ENCODE measurements around the gene NDUFV1. TPM values are rescaled to one million over a fixed set of nuclear protein-coding genes. Genes with fewer than 3 reads are reported as not detected.
"Not testable (repeated sequence)": the region's sequence is repeated elsewhere in the genome, so short reads cannot be mapped to it uniquely, and the experiment has no call there.

The NDUFV1 gene
- total and polyA plus RNA-seq, 5 donors: 375 to 462 (median 431) TPM

- DNase-seq (no peak), ATAC-seq (no peak)
- Histone ChIP-seq H3K27me3 (ENCODE audit: control insufficient read depth, insufficient read depth) (no peaks in the 10 kb centered on the region), H3K27ac (ENCODE audit: low read length) (no peak overlapping the region), H3K4me1 (ENCODE audit: control insufficient read depth, insufficient read depth, low read length) (peaks cover 2% of the 10 kb centered on the region), H3K4me3 (ENCODE audit: low read length) (no peak overlapping the region), H3K9me3 (ENCODE audit: control insufficient read depth, low read length) (no peaks in the 10 kb centered on the region)
- intact Hi-C loops (cut with DNase I): no loop called here
- WGBS: 78% methylated on average over 4 of the region's 4 CpGs
These were observed 28.4 kb downstream of the NDUFV1 start for GRCh38 chr11:67635231-67635521.

- ATAC-seq: no peak
These were observed 30.2 kb downstream of the NDUFV1 start for GRCh38 chr11:67636962-67637361.

GRCh38 chr11:67637441-67637840, 30.7 kb downstream of the NDUFV1 start:
- H3K27ac ChIP-seq (ENCODE audit: low read length); H3K4me1 ChIP-seq (ENCODE audit: control insufficient read depth, insufficient read depth, low read length); ATAC-seq; DNase-seq; H3K27me3 ChIP-seq (ENCODE audit: control insufficient read depth, insufficient read depth); H3K4me3 ChIP-seq (ENCODE audit: low read length); H3K9me3 ChIP-seq (ENCODE audit: control insufficient read depth, low read length); intact Hi-C loops (cut with DNase I): not testable (repeated sequence)
- 75% methylated on average over 3 of the region's 3 CpGs for WGBS

More at GRCh38 chr11:67636962-67637361, 30.2 kb downstream of the NDUFV1 start:
- Histone ChIP-seq H3K27me3 (ENCODE audit: control insufficient read depth, insufficient read depth) (no peaks in the 10 kb centered on the region), H3K27ac (ENCODE audit: low read length) (no peak overlapping the region), H3K9me3 (ENCODE audit: control insufficient read depth, low read length) (no peaks in the 10 kb centered on the region), H3K4me1 (ENCODE audit: control insufficient read depth, insufficient read depth, low read length) (no peaks in the 10 kb centered on the region), H3K4me3 (ENCODE audit: low read length) (no peak overlapping the region)
- intact Hi-C loops (cut with DNase I): no loop called here
- no peak for DNase-seq
- WGBS: 76% methylated on average over 6 of the region's 6 CpGs

GRCh38 chr11:67638535-67639437, 32.0 kb downstream of the NDUFV1 start:
- no peak overlapping the region for H3K4me3 ChIP-seq (ENCODE audit: low read length)
- H3K27me3 ChIP-seq (ENCODE audit: control insufficient read depth, insufficient read depth): no peaks in the 10 kb centered on the region
- 82% methylated on average over 24 of the region's 24 CpGs for WGBS
- H3K4me1 ChIP-seq (ENCODE audit: control insufficient read depth, insufficient read depth, low read length): no peaks in the 10 kb centered on the region
- intact Hi-C loops (cut with DNase I): no loop called here
- ATAC-seq (no peak), DNase-seq (peak in 1 of 3 donors; percentile 45)
- H3K9me3 ChIP-seq (ENCODE audit: control insufficient read depth, low read length): no peaks in the 10 kb centered on the region
- no peak overlapping the region for H3K27ac ChIP-seq (ENCODE audit: low read length)

- WGBS: 79% methylated on average over 18 of the region's 18 CpGs
- no peak for ATAC-seq
These were observed 32.7 kb downstream of the NDUFV1 start, which contains the start of gene TBX10 for GRCh38 chr11:67639438-67639859. TBX10 (minus strand) TSS chr11:67639763; CDS start chr11:67639472, 291 bp downstream.

GRCh38 chr11:67640021-67640757, 33.5 kb downstream of the NDUFV1 start:
- H3K9me3 ChIP-seq (ENCODE audit: control insufficient read depth, low read length): no peaks in the 10 kb centered on the region
- ATAC-seq (peak; percentile 55 to 70), DNase-seq (peak; percentile 69 to 83 (median 82))
- H3K4me1 ChIP-seq (ENCODE audit: control insufficient read depth, insufficient read depth, low read length): no peaks in the 10 kb centered on the region
- 44% methylated on average over 23 of the region's 23 CpGs for WGBS
- H3K4me3 ChIP-seq (ENCODE audit: low read length): no peak overlapping the region
- H3K27ac ChIP-seq (ENCODE audit: low read length): no peak overlapping the region
- intact Hi-C loops (cut with DNase I): no loop called here
- no peaks in the 10 kb centered on the region for H3K27me3 ChIP-seq (ENCODE audit: control insufficient read depth, insufficient read depth)

More at GRCh38 chr11:67639438-67639859, 32.7 kb downstream of the NDUFV1 start, which contains the start of gene TBX10:
- no peak within 1 kb of the TSS for H3K27ac ChIP-seq (ENCODE audit: low read length)
- intact Hi-C loops (cut with DNase I): no loop called here
- peak in 1 of 3 donors; percentile 41 for DNase-seq
- H3K4me1 ChIP-seq (ENCODE audit: control insufficient read depth, insufficient read depth, low read length): no peaks in the 10 kb centered on the region
- no peaks in the 10 kb centered on the region for H3K9me3 ChIP-seq (ENCODE audit: control insufficient read depth, low read length)
- H3K27me3 ChIP-seq (ENCODE audit: control insufficient read depth, insufficient read depth): no peaks in the 10 kb centered on the region
- H3K4me3 ChIP-seq (ENCODE audit: low read length): no peak within 1 kb of the TSS

GRCh38 chr11:67640758-67641337, 34.1 kb downstream of the NDUFV1 start:
- Histone ChIP-seq H3K27me3 (ENCODE audit: control insufficient read depth, insufficient read depth) (no peaks in the 10 kb centered on the region), H3K9me3 (ENCODE audit: control insufficient read depth, low read length) (no peaks in the 10 kb centered on the region), H3K4me3 (ENCODE audit: low read length) (no peak overlapping the region), H3K27ac (ENCODE audit: low read length) (no peak overlapping the region), H3K4me1 (ENCODE audit: control insufficient read depth, insufficient read depth, low read length) (no peaks in the 10 kb centered on the region)
- ATAC-seq: no peak
- 72% methylated on average over 12 of the region's 12 CpGs for WGBS
- no peak for DNase-seq
- intact Hi-C loops (cut with DNase I): no loop called here

GRCh38 chr11:67641338-67642172, 34.8 kb downstream of the NDUFV1 start:
- ATAC-seq: no peak
- no peaks in the 10 kb centered on the region for H3K9me3 ChIP-seq (ENCODE audit: control insufficient read depth, low read length)
- intact Hi-C loops (cut with DNase I): no loop called here

GRCh38 chr11:67642173-67643120, 35.7 kb downstream of the NDUFV1 start:
- 88% methylated on average over 15 of the region's 15 CpGs for WGBS
- no peak for DNase-seq
- no peaks in the 10 kb centered on the region for H3K27me3 ChIP-seq (ENCODE audit: control insufficient read depth, insufficient read depth)
- ATAC-seq: no peak
- H3K4me3 ChIP-seq (ENCODE audit: low read length): no peak overlapping the region
- H3K4me1 ChIP-seq (ENCODE audit: control insufficient read depth, insufficient read depth, low read length): no peaks in the 10 kb centered on the region
- no peaks in the 10 kb centered on the region for H3K9me3 ChIP-seq (ENCODE audit: control insufficient read depth, low read length)
- intact Hi-C loops (cut with DNase I): no loop called here
- no peak overlapping the region for H3K27ac ChIP-seq (ENCODE audit: low read length)

More at GRCh38 chr11:67641338-67642172, 34.8 kb downstream of the NDUFV1 start:
- DNase-seq: peak in 1 of 3 donors; percentile 47
- 76% methylated on average over 28 of the region's 28 CpGs for WGBS
- H3K4me3 ChIP-seq (ENCODE audit: low read length): no peak overlapping the region
- no peak overlapping the region for H3K27ac ChIP-seq (ENCODE audit: low read length)
- no peaks in the 10 kb centered on the region for H3K4me1 ChIP-seq (ENCODE audit: control insufficient read depth, insufficient read depth, low read length)
- no peaks in the 10 kb centered on the region for H3K27me3 ChIP-seq (ENCODE audit: control insufficient read depth, insufficient read depth)

All from right cardiac atrium (tissue), 5 donors.